OCI-LY1 (cell line): ENCODE data around the gene NEURL1.

Experiments
- H2AFZ ChIP-seq: fragments of 200-600 bp; sonication (generic), shearing (Covaris generic); 2 replicates; pipeline ENCODE4 v1.6.0; 2014; ENCODE audit warnings: antibody characterized with exemption, mild to moderate bottlenecking, low read length
- H3F3A ChIP-seq: fragments of 200-600 bp; sonication (generic), shearing (Covaris generic); 2 replicates; pipeline ENCODE4 v1.6.0; 2014; ENCODE audit warnings: mild to moderate bottlenecking, antibody characterized with exemption, low read length, moderate library complexity; ENCODE audit not compliant: insufficient read depth
- H3K27ac ChIP-seq: fragments of 200-600 bp; sonication (generic); 2 replicates; pipeline ENCODE4 v1.5.1; 2014; ENCODE audit warnings: low read length, mixed run types, mild to moderate bottlenecking, low read depth; ENCODE audit not compliant: poor library complexity, severe bottlenecking
- H3K27me3 ChIP-seq: fragments of 200-600 bp; sonication (generic); 2 replicates; pipeline ENCODE4 v1.6.0; 2014; ENCODE audit warnings: antibody characterized with exemption, mild to moderate bottlenecking, low read length, moderate library complexity; ENCODE audit not compliant: insufficient read depth
- H3K36me3 ChIP-seq: fragments of 200-600 bp; sonication (generic); 2 replicates; pipeline ENCODE4 v1.6.1; 2014; ENCODE audit warnings: mild to moderate bottlenecking, antibody characterized with exemption, low read length, moderate library complexity, mixed read lengths; ENCODE audit not compliant: insufficient read depth
- H3K4me1 ChIP-seq: fragments of 200-600 bp; sonication (generic); 2 replicates; pipeline ENCODE4 v1.5.1; 2014; ENCODE audit warnings: mild to moderate bottlenecking, low read length, moderate library complexity; ENCODE audit not compliant: insufficient read depth, severe bottlenecking
- H3K4me2 ChIP-seq: fragments of 200-600 bp; sonication (generic), shearing (Covaris generic); 2 replicates; pipeline ENCODE4 v1.6.1; 2014; ENCODE audit warnings: low read length
- H3K4me3 ChIP-seq: fragments of 200-600 bp; sonication (generic); 2 replicates; pipeline ENCODE4 v1.5.1; 2014; ENCODE audit warnings: low read length, low read depth, mild to moderate bottlenecking, mixed read lengths; ENCODE audit not compliant: poor library complexity, severe bottlenecking
- H3K79me2 ChIP-seq: fragments of 200-600 bp; shearing (Covaris generic); 2 replicates; pipeline ENCODE4 v1.6.1; 2016; ENCODE audit warnings: mixed run types, low read length, mixed read lengths; ENCODE audit not compliant: insufficient read depth
- H3K9ac ChIP-seq: fragments of 200-600 bp; sonication (generic), shearing (Covaris generic); 2 replicates; pipeline ENCODE4 v1.6.1; 2014; ENCODE audit warnings: mild to moderate bottlenecking, low read length, mixed read lengths
- H3K9me2 ChIP-seq: fragments of 200-600 bp; sonication (generic), shearing (Covaris generic); 2 replicates; pipeline ENCODE4 v1.6.1; 2014; ENCODE audit warnings: low read depth, mild to moderate bottlenecking, low read length, mixed read lengths
- H3K9me3 ChIP-seq: fragments of 200-600 bp; shearing (Covaris generic); 2 replicates; pipeline ENCODE4 v1.6.1; 2014; ENCODE audit warnings: low read length, mixed read lengths
- H4K20me1 ChIP-seq: fragments of 200-600 bp; sonication (generic), shearing (Covaris generic); 2 replicates; pipeline ENCODE4 v1.6.0; 2016; ENCODE audit warnings: mild to moderate bottlenecking, low read length; ENCODE audit not compliant: insufficient read depth
- EZH2 ChIP-seq: fragments of 200-600 bp; sonication (generic), shearing (Covaris generic); IDR thresholded peaks from 2 replicates; pipeline ENCODE4 v1.8.0; 2017; ENCODE audit warnings: borderline replicate concordance, mixed run types, mild to moderate bottlenecking, antibody characterized with exemption, low read length, moderate library complexity, mixed read lengths
- TF ChIP-seq, protein P1 (sequence below): fragments of 200-600 bp; sonication (generic), shearing (Covaris generic); IDR thresholded peaks from 2 replicates; pipeline ENCODE4 v1.5.1; 2017; ENCODE audit warnings: mild to moderate bottlenecking, antibody characterized with exemption, low read length, moderate library complexity, mixed read lengths

The NEURL1 gene

GRCh38 chr10:103626178-103626577 is 132.7 kb downstream of the NEURL1 start:
- Histone ChIP-seq H3K4me3 (no peak overlapping the region), H3K9me3 (no peaks in the 10 kb centered on the region), H4K20me1 (no peaks in the 10 kb centered on the region), H3K27ac (no peak overlapping the region), H3K79me2 (no peaks in the 10 kb centered on the region), H3K27me3 (no peaks in the 10 kb centered on the region), H3K9me2 (no peaks in the 10 kb centered on the region), H3K9ac (no peak overlapping the region), H3F3A (no peaks in the 10 kb centered on the region), H3K4me1 (no peaks in the 10 kb centered on the region), H3K36me3 (no peaks in the 10 kb centered on the region), H3K4me2 (no peak overlapping the region), H2AFZ (no peak overlapping the region)
- no peak for TF ChIP-seq EZH2
- TF ChIP-seq, protein P1, sequence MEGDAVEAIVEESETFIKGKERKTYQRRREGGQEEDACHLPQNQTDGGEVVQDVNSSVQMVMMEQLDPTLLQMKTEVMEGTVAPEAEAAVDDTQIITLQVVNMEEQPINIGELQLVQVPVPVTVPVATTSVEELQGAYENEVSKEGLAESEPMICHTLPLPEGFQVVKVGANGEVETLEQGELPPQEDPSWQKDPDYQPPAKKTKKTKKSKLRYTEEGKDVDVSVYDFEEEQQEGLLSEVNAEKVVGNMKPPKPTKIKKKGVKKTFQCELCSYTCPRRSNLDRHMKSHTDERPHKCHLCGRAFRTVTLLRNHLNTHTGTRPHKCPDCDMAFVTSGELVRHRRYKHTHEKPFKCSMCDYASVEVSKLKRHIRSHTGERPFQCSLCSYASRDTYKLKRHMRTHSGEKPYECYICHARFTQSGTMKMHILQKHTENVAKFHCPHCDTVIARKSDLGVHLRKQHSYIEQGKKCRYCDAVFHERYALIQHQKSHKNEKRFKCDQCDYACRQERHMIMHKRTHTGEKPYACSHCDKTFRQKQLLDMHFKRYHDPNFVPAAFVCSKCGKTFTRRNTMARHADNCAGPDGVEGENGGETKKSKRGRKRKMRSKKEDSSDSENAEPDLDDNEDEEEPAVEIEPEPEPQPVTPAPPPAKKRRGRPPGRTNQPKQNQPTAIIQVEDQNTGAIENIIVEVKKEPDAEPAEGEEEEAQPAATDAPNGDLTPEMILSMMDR, result no peak

- H3K36me3 ChIP-seq, result no peaks in the 10 kb centered on the region
- no peak for TF ChIP-seq EZH2
- TF ChIP-seq, protein P1, result no peak
- no peak overlapping the region for H3K4me2 ChIP-seq
- no peaks in the 10 kb centered on the region for H3K27me3 ChIP-seq
- no peak overlapping the region for H3K9ac ChIP-seq
- H2AFZ ChIP-seq, result no peak overlapping the region
- no peaks in the 10 kb centered on the region for H3K79me2 ChIP-seq
- H3K9me3 ChIP-seq, result no peaks in the 10 kb centered on the region
- H3K9me2 ChIP-seq, result no peaks in the 10 kb centered on the region
- H4K20me1 ChIP-seq, result no peaks in the 10 kb centered on the region
- H3K4me3 ChIP-seq, result no peak overlapping the region
- H3F3A ChIP-seq, result no peaks in the 10 kb centered on the region
- no peak overlapping the region for H3K27ac ChIP-seq
- H3K4me1 ChIP-seq, result no peaks in the 10 kb centered on the region
Measured at GRCh38 chr10:103627111-103627892, 133.8 kb downstream of the NEURL1 start.

DNA sequence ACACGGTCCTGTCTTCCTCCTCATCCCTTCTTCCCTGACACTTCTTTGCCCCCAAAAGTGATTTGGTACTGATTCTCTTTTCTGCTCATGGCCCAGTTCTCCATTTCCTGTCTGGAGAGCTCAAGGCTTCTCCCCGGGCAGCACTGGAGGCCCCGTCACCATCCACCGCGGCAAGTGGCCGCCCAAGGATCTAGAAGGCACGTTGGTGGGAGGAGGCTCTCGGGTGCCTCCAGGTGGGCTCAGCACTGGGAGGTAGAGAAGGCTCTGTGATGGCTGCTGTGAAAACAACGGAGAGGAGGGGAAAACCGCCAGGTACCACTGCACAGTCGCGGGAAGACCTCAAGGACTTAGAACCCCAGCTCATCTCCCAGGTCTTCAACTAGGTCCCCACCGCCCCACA is 134.4 kb downstream of the NEURL1 start:
- Histone ChIP-seq H3K79me2 (no peaks in the 10 kb centered on the region), H3K4me3 (no peak overlapping the region), H3K27me3 (no peaks in the 10 kb centered on the region), H3K4me2 (no peak overlapping the region), H3K36me3 (no peaks in the 10 kb centered on the region), H3K9ac (no peak overlapping the region), H2AFZ (no peak overlapping the region), H3F3A (no peaks in the 10 kb centered on the region), H4K20me1 (no peaks in the 10 kb centered on the region), H3K9me3 (no peaks in the 10 kb centered on the region), H3K4me1 (no peaks in the 10 kb centered on the region), H3K9me2 (no peaks in the 10 kb centered on the region), H3K27ac (no peak overlapping the region)
- no peak for TF ChIP-seq EZH2
- TF ChIP-seq, protein P1, result no peak
